EH (cell line): ENCODE data around the gene YES1.

Experiments
- DNase-seq: peaks from one replicate; pipeline ENCODE4 v3.0.0-alpha.2; 2015; ENCODE audit warnings: low read depth

The YES1 gene

DNA sequence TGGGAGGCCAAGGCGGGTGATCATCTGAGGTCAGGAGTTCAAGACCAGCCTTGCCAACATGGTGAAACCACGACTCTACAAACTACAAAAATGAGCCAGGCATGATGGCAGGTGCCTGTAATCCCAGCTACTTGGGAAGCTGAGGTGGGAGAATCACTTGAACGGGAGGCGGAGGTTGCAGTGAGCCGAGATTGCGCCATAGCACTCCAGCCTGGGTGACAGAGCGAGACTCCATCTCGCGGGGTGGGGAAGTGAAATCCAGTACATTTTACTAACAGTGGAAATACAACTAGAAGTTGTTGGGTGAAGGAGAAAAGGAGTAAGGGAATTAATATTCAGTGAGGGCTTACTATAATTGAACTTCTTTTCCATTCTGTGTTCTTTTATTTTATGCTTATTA lies 86.4 kb downstream of the YES1 start:
- DNase-seq = no peak

DNA sequence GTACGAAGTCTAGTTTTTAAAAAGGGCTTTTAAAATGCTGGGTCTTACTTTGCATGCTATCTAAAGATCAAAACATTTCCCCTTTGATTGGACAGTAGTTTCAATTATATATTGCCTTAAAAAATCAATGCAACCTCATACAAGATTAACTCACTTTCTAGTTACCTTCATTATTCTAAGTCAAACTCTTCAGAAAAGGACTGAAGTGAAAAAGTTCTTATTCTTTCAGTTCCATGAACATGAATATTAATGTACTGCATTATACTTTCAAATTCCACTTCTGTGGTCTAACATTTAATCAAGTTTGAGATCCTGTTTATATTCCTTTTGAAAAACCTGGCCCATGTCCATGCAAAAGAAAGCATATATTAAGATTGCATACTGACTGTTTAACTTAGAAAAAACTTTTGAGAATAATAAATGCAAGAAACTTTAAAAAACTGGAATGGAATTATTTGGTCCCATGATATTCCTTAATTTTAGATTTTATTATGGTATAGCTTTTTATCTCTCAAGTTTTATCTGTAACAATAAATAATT lies 88.4 kb downstream of the YES1 start:
- DNase-seq = no peak

DNA sequence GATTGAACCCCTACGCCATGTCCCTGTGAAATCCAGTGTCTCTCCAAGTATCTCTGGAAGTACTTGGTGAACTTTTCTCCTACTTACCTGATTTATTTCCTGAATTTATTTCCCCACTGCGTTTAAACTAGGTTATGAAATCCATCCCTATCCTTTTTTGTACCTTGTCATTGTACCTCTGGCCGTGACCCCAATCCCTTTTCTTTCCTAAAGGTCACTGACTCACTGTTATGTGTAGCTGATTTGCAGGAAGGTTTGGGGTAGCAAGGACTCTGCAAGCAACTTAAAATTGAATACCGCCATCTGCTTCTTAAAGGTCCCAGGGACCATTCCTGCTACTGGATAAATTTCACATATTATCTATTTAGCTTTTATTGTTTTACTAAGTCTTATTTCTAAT lies 95.0 kb downstream of the YES1 start:
- DNase-seq = no peak

- DNase-seq = peak; percentile 64
These were observed 96.4 kb downstream of the YES1 start for GRCh38 chr18:715626-716025.

GRCh38 chr18:713135-713490 lies 98.9 kb downstream of the YES1 start:
- no peak for DNase-seq

DNA sequence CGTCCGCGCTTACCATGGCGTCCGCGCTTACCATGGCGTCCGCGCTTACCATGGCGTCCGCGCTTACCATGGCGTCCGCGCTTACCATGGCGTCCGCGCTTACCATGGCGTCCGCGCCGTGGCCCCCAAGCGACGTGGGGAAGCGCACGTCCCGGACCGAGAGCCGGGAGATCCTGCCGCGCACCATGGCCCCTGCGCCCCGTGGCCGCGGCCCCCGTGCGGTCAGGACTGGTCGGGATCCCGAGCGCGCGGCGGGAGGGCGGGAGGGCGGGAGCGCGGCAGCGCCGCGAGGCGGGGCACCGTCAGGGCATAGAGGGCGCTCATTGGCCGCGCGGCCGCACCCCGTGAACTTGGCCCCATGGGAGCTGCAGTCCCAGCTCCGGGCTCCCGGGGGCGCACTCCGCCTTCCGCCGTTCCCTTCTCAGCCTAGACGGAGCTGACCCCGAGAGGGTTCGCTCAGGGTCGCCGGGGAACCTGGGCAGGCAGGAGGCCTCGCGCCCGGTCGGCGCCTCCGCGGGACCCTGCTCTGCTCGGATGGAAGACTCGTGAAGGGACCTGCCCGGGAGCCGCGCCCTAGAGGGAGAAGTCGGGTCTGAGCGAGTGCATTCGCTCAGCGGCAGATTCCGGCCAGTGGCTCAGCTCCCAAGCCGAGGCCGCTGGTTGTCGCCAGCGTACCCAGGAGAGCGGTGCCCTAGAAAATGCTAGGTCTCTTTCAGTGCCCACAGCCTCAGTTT lies 99.5 kb downstream of the YES1 start, which contains the start of gene ENOSF1:
Gene ENOSF1 (minus strand): TSS at position 230 of the 734 bp plus-strand sequence. CDS start 43 bp downstream, at position 187.
- DNase-seq = peak; percentile 85

GRCh38 chr18:711657-712400 lies 100.2 kb downstream of the YES1 start:
- peak; percentile 81 for DNase-seq

GRCh38 chr18:711310-711656 lies 100.8 kb downstream of the YES1 start:
- no peak for DNase-seq

DNA sequence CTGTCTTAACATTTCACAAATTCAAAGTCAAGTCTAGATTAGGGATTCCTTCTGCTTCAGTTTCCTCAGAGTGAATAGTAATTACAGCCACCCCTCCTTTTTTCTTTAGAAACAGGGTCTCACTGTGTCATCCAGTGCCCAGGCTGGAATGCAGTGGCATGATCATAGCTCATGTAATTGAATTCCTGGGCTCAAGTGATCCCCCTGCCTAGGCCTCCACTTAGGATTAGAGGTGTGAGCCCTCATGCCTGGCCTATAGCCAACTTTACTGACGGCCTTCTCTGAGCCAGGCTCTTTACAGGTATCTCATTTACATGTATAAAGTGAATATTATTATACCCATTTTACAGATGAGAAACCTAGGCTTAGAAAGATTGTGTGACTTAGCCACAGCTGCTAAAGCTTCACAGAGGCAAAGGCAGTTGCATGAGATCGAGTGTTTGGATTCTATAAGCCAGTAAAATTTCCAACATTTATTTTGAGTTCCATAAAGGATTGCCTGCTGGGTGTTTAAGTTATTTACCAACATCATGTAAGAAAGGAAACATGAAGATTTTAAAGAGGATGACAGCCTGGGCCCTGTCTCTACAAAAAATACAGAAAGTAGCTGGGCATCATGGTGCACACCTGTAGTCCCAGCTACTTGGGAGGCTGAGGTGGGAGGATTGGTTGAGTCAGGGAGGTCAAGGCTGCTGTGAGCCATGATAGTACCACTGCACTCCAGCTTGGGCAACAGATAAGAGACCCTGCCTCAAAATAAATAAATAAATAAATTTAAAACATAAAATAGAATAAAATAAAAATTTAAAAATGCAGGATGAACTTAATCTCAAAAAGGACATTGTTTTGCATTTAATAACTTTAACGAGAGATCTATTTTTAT lies 101.4 kb downstream of the YES1 start:
- no peak for DNase-seq

DNA sequence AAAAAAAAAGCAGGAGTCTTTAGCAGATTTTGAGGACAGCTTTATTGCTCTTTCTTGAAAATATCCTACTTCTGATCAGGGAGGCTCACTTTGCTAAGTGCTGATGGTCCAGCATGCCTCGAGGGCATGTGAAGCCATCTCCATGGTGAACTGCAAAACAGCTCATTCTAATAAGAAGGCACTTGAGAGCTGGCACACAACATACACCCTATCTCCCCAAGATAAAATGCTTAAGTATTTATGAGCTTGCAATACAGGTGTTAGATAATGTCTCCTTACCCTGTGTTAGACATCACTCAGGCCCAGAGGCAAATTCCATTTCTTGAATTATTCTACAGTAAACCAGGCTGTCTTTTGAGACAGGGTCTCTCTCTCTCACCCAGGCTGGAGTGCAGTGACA lies 102.3 kb downstream of the YES1 start:
- DNase-seq = peak; percentile 26

GRCh38 chr18:708096-708495 lies 103.9 kb downstream of the YES1 start:
- DNase-seq = no peak

DNA sequence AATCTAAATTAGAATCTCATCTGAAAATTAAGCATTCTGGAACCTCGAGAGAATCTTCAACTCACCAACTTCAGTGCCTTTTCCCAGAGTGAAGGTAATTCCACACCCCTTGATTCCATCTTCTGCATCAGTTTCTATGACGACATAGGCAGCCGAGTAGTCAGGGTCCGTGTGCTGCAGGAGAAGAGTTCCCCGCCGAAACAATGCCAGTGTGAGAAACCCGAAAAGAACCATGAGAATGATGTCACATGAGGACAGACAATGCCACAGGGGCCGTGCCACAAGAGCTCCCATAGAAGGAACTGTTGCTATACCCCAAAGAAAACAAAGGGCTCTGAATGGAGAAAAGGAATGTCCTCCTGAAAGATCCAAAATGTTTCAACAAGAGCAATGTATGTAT lies 105.6 kb downstream of the YES1 start:
- DNase-seq = no peak

GRCh38 chr18:703213-703967 lies 108.7 kb downstream of the YES1 start:
- DNase-seq = peak; percentile 69

DNA sequence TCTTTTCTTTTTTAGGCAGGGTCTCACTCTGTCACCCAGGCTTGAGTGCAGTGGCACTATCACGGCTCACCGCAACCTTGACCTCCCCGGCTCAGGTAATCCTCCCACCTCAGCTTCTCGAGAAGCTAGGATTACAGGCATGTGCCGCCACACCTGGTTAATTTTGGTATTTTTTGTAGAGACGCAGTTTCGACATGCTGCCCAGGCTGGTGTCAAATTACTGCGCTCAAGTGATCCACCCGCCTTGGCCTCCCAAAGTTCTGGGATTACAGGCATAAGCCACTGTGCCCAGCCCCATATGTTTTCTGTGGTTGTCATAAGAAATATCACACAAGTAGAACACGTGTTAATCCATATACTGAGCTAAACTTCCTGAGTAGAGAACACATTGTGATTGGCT lies 114.2 kb downstream of the YES1 start:
- DNase-seq = no peak

GRCh38 chr18:697012-697411 lies 115.0 kb downstream of the YES1 start:
- DNase-seq = no peak

DNA sequence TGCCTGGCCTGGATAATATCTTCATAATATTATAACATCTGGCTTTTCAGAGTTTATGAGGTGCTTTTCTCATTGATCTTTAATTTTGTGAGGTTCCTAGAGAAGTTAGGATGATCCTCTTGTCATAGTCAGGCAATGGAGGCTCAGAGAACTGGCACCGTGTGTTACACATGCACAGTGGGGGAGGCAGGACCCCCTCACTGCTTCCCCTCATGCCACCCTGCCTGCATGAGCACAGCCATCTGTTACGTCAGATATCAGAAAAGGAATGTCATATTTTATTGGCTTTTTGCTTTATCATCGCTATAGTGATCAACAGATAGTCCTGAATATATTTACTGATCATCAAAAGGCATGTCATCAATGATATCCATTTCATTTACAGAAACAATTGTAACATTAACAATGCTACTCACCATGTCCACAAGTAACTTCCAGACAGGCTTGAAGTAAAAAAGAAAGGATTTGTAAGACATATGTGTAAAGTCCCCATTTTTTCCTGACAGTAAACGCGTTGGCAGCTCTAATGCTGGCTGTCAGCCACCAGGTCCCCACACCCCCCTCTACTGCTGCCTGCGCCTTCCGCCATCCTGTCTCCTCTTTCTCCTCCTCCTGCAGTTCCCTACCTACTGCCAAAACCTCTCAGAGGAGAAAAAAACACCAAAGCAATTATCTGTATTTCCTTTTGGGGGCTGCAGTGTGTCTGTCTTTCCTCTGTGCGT lies 118.4 kb downstream of the YES1 start:
- DNase-seq = no peak

DNA sequence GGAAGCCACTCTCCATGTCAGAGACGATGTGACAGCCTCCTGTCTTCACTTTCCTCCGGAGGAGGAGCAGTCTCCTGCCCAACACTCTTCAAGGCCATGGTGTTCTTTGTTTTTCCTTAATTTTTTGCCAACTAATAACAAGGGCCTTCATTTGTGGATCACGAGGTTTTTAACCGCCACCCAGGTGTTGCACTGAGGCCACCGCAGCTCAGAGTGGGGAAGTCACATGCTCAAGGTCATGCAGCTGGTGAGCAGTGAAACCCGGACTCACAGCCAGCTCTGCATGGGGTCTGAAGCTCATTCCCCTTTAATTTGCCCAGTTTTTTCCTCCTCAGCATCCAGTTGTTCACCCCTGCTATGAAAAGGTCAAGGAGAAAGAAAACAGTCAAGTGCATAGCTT lies 119.2 kb downstream of the YES1 start:
- DNase-seq = no peak

- no peak for DNase-seq
These were observed 123.7 kb downstream of the YES1 start for GRCh38 chr18:688323-688722.

DNA sequence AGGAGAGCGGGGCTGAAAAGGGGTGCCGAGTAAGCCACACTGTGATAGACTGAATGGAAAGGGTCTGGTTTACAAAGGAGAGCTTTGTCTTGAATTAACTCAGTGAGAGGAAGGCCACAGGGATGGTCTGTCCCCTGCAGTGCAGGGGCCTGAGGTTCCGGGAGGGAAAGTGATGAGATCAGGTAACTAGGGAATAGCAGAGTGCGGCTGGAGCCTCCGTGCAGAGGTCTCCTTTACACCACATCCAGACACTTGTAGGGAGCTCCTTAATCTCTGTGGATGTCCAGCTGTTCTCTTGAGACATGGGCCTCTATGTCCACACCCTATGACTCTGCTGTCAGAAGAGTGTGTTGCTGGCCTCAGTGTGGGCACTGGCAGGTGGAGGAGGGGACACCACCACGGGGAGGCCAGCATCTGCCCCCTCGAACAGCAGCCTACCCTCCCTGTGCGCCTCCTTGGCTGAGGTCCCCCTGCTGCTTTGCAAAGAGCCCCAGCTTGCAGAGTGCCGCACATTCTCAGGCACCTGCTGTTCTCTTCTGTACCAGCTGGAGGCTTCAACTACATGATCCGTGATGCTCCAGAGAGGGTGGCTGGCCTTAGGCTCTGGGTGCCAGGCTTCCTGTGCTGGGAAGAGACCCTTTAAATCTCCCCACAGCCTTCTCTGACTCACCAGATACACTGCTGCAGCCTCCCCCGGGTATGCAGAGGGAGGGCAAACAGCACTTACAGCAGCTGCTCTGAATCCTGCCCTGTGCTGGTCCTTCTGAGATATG lies 125.5 kb downstream of the YES1 start:
- DNase-seq = peak; percentile 20

- DNase-seq = no peak
These were observed 126.6 kb downstream of the YES1 start for GRCh38 chr18:685438-685837.
